H1 (cell line): ENCODE results near the gene RPRD1A. TPM values are rescaled to one million over a fixed set of nuclear protein-coding genes. Genes with fewer than 3 reads are reported as not detected.

Experiments
- CTCF ChIA-PET: fragments of 300-600 bp; sonication (Branson Sonifier 250); formaldehyde crosslinking; loops from one replicate; lab custom pipeline; 2021; ENCODE audit not compliant: partially characterized antibody; lab: Charles Lee
- POLR2A ChIA-PET: fragments of 300-600 bp; sonication (Branson Sonifier 250); formaldehyde crosslinking; loops from one replicate; lab custom pipeline; 2021; ENCODE audit warnings: inconsistent platforms; ENCODE audit not compliant: partially characterized antibody; lab: Charles Lee
- DNase-seq, 2 experiments: peaks; one replicate each; pipeline versions ENCODE4 v3.0.0 to v3.0.0-alpha.2; 2010 to 2022; ENCODE audit warnings: low spot score in 2 of 2, low read depth in 1 of 2, mixed read lengths in 1 of 2
- FAIRE-seq: peaks from 2 replicates; lab custom pipeline; 2011; peaks lifted over from hg19 to GRCh38; lab: Jason Lieb, UNC
- H2AFZ ChIP-seq: 2 replicates; pipeline ENCODE4 v1.8.1; 2012; ENCODE audit warnings: low read length, inconsistent platforms
- H2AK5ac ChIP-seq: 2 replicates; pipeline ENCODE4 v1.6.1; 2013; ENCODE audit warnings: low read depth, low read length
- H2BK120ac ChIP-seq: replicated peaks from 2 replicates; pipeline ENCODE3; 2013; ENCODE audit warnings: low read depth, low read length, inconsistent platforms
- H2BK12ac ChIP-seq: 2 replicates; pipeline ENCODE4 v1.6.1; 2013; ENCODE audit warnings: low read depth, low read length
- H2BK15ac ChIP-seq: 2 replicates; pipeline ENCODE4 v1.6.1; 2013; ENCODE audit warnings: low read length
- H2BK20ac ChIP-seq: 2 replicates; pipeline ENCODE4 v1.6.1; 2013; ENCODE audit warnings: low read length
- H2BK5ac ChIP-seq: 2 replicates; pipeline ENCODE4 v1.6.1; 2013; ENCODE audit warnings: low read depth, low read length
- H3K14ac ChIP-seq: 2 replicates; pipeline ENCODE4 v1.6.1; 2013; ENCODE audit warnings: inconsistent platforms; ENCODE audit not compliant: insufficient read length
- H3K18ac ChIP-seq: 2 replicates; pipeline ENCODE4 v1.6.1; 2013; ENCODE audit warnings: low read length; ENCODE audit errors: extremely low read depth
- H3K23ac ChIP-seq: 2 replicates; pipeline ENCODE4 v1.6.1; 2013; ENCODE audit warnings: inconsistent platforms; ENCODE audit not compliant: insufficient read length
- H3K23me2 ChIP-seq: 2 replicates; pipeline ENCODE4 v1.6.1; 2013; ENCODE audit warnings: low read depth, low read length
- H3K27ac ChIP-seq: 2 replicates; pipeline ENCODE4 v1.6.1; 2011; ENCODE audit warnings: low read depth, low read length, inconsistent platforms
- H3K27me3 ChIP-seq, 4 experiments: replicated peaks in 1 of 4; 1 replicate in 1 of 4; 2 replicates in 3 of 4; pipeline versions ENCODE4 v1.6.1 to v1.8.1; 2011 to 2013; ENCODE audit warnings: low read length in 3 of 4, mild to moderate bottlenecking in 3 of 4, inconsistent platforms in 2 of 4, mixed read lengths in 2 of 4, moderate library complexity in 1 of 4; ENCODE audit not compliant: control insufficient read depth in 3 of 4, insufficient read depth in 3 of 4; ENCODE audit errors: extremely low read depth in 1 of 4
- H3K36me3 ChIP-seq, 4 experiments: 2 replicates each; pipeline versions ENCODE4 v1.6.1 to v1.8.1; 2011 to 2013; ENCODE audit warnings: mild to moderate bottlenecking in 4 of 4, low read length in 3 of 4, moderate library complexity in 2 of 4, control low read depth in 1 of 4, inconsistent platforms in 1 of 4; ENCODE audit not compliant: insufficient read depth in 4 of 4, control insufficient read depth in 2 of 4
- H3K4ac ChIP-seq: replicated peaks from 2 replicates; pipeline ENCODE3; 2013; ENCODE audit warnings: low read length, low read depth, mixed read lengths, inconsistent platforms; ENCODE audit not compliant: insufficient read length
- H3K4me1 ChIP-seq, 4 experiments: replicated peaks in 1 of 4; 1 replicate in 1 of 4; 2 replicates in 3 of 4; pipeline versions ENCODE4 v1.6.1 to v1.8.1; 2011 to 2013; ENCODE audit warnings: low read length in 3 of 4, inconsistent platforms in 2 of 4, mixed read lengths in 1 of 4; ENCODE audit not compliant: insufficient read depth in 4 of 4, control insufficient read depth in 3 of 4
- H3K4me2 ChIP-seq, 2 experiments: 2 replicates each; pipeline versions ENCODE4 v1.6.1 to v1.8.1; 2011 to 2013; ENCODE audit warnings: low read depth in 2 of 2, low read length in 2 of 2, control low read depth in 1 of 2, inconsistent platforms in 1 of 2, mild to moderate bottlenecking in 1 of 2; ENCODE audit not compliant: insufficient read depth in 1 of 2
- H3K4me3 ChIP-seq, 4 experiments: fragments of 200-600, 300-600 bp in 1 of 4; sonication (generic), shearing (Covaris generic), sonication (Bioruptor Twin) in 1 of 4; 2 replicates each; pipeline versions ENCODE4 v1.5.1 to v1.8.1; 2011 to 2016; ENCODE audit warnings: low read length in 4 of 4, low read depth in 3 of 4, control low read depth in 2 of 4, inconsistent platforms in 2 of 4, mild to moderate bottlenecking in 2 of 4, mixed read lengths in 1 of 4, moderate library complexity in 1 of 4; ENCODE audit not compliant: insufficient read depth in 2 of 4; ENCODE audit errors: extremely low read depth in 1 of 4
- H3K56ac ChIP-seq: replicated peaks from 2 replicates; pipeline ENCODE3; 2013; ENCODE audit warnings: low read depth, mild to moderate bottlenecking, mixed read lengths, low read length, inconsistent platforms; ENCODE audit not compliant: insufficient read length
- H3K79me1 ChIP-seq: 2 replicates; pipeline ENCODE4 v1.6.1; 2013; ENCODE audit warnings: low read depth, low read length, control low read depth
- H3K79me2 ChIP-seq, 2 experiments: 2 replicates each; pipeline versions ENCODE4 v1.6.1 to v1.8.1; 2012 to 2013; ENCODE audit warnings: low read length in 2 of 2, mild to moderate bottlenecking in 2 of 2, inconsistent platforms in 1 of 2; ENCODE audit not compliant: insufficient read depth in 2 of 2, control insufficient read depth in 1 of 2
- H3K9ac ChIP-seq, 4 experiments: replicated peaks in 1 of 4; 1 replicate in 1 of 4; 2 replicates in 3 of 4; pipeline versions ENCODE4 v1.6.1 to v1.8.1; 2011 to 2013; ENCODE audit warnings: low read depth in 3 of 4, low read length in 3 of 4, control low read depth in 2 of 4, mild to moderate bottlenecking in 2 of 4, moderate library complexity in 2 of 4, inconsistent platforms in 1 of 4; ENCODE audit errors: extremely low read depth in 1 of 4
- H3K9me3 ChIP-seq, 2 experiments: 2 replicates each; pipeline versions ENCODE4 v1.6.1 to v1.8.1; 2012 to 2013; ENCODE audit warnings: mild to moderate bottlenecking in 2 of 2, moderate library complexity in 2 of 2, control low read depth in 1 of 2, inconsistent platforms in 1 of 2, low read depth in 1 of 2, low read length in 1 of 2, mixed read lengths in 1 of 2; ENCODE audit not compliant: insufficient read depth in 2 of 2
- H4K20me1 ChIP-seq, 2 experiments: replicated peaks in 1 of 2; 2 replicates each; pipeline versions ENCODE3 to v1.8.1; 2011 to 2013; ENCODE audit warnings: inconsistent platforms in 2 of 2, low read length in 2 of 2, mild to moderate bottlenecking in 1 of 2; ENCODE audit not compliant: insufficient read depth in 2 of 2, control insufficient read depth in 1 of 2
- H4K5ac ChIP-seq: 2 replicates; pipeline ENCODE4 v1.6.1; 2013; ENCODE audit warnings: low read length, low read depth, mixed read lengths, inconsistent platforms; ENCODE audit not compliant: insufficient read length
- H4K8ac ChIP-seq: 2 replicates; pipeline ENCODE4 v1.8.0; 2013; ENCODE audit warnings: mild to moderate bottlenecking, moderate library complexity, low read length, inconsistent platforms; ENCODE audit not compliant: insufficient read depth; ENCODE audit errors: extremely low read depth
- H4K91ac ChIP-seq: replicated peaks from 2 replicates; pipeline ENCODE3; 2013; ENCODE audit warnings: low read length, mixed read lengths, inconsistent platforms; ENCODE audit not compliant: insufficient read length
- ASH2L ChIP-seq: fragments of 200-600, 300-600 bp; sonication (generic); IDR thresholded peaks from one replicate; pipeline ENCODE4 v1.7.1; 2017; ENCODE audit warnings: low read length
- TEAD4 ChIP-seq: IDR thresholded peaks from 2 replicates; pipeline ENCODE4 v1.6.1; 2012; ENCODE audit warnings: low read depth, low read length, inconsistent platforms, mixed read lengths
- WGBS, 2 experiments: shearing (Covaris generic) in 1 of 2; methylation state at CpG; one replicate each; pipeline versions ENCODE4 v1.1.6 to v1.1.7; 2013 to 2015; ENCODE audit warnings: low lambda C conversion rate in 2 of 2, mixed read lengths in 2 of 2, inconsistent platforms in 1 of 2, low coverage in 1 of 2, missing lambda C conversion rate in 1 of 2; ENCODE audit not compliant: insufficient replicate concordance in 2 of 2, insufficient coverage in 1 of 2, insufficient read length in 1 of 2; ENCODE audit errors: extremely low coverage in 1 of 2, missing lambda C conversion rate in 1 of 2; 5-methylcytosine and 5-hydroxymethylcytosine counted together
- polyA plus RNA-seq, 7 experiments: library from polyadenylated mRNA; depleted of rRNA in 3 of 7; stranded (reverse) in 5 of 7; unstranded in 2 of 7; fragments of >200 nt in 5 of 7; fragments of 200-250 nt in 2 of 7; gene quantifications; 1 replicate in 5 of 7; 2 replicates in 1 of 7; 4 replicates in 1 of 7; pipeline versions ENCODE4 v1.2.1 to v1.2.3, GENCODE V29; 2011 to 2013; ENCODE audit warnings: missing spikeins in 2 of 7, mixed read lengths in 2 of 7
- total RNA-seq: library from RNA; stranded (reverse); fragmentation: NEBNext Ultra II Directional; extraction: Animal tissue kit (Norgen Biotek cat#: 25700); gene quantifications from 2 replicates; pipeline ENCODE4 v1.2.1, GENCODE V29; 2021

The RPRD1A gene
- total and polyA plus RNA-seq, 2 of the 8 experiments (the other 6 are each of a cell fraction or from before 2014, with no cell fraction given) = 40.5 to 106 TPM

DNA sequence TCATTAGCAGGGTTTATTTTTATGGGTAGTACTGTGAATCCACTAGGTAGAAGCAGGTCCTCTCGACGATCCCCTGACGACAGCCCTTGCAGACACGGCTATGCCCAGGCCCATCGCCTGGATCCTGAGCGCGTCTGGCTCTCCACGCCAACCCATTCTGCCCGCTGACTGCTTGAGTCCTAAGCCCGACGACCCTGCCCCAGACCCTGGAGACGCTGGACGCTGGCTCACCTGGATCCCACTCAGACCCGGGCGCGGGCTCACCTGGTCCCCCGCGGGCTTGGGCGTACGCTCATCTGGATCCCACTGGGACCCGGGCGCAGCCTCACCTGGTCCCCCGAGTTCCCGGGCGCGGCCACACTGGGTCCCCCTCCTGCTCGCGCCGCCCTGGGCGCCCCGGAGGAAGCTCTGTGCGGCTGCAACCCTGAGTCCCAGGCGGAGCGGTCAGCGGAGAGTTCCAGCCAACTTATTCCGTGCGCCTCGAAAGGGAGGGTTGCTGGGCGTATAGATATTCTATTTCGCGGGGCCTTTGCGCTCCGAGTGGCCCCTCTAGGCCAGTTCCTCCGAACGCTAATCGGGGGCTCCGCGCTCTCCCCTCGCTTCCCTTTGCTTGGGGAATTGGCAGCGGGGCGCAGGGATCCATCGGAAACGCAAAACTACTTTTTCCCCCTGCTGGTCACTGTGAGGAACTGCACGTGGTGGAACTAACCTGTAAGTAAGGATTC lies 117.3 kb downstream of the RPRD1A start:
- Histone ChIP-seq H2BK20ac (peak overlapping the region; percentile 25; the same call in 1 of the 2 replicates), H2AFZ (peak overlapping the region; percentile 66), H2BK12ac (peak overlapping the region; percentile 54; the same call in 1 of the 2 replicates), H3K9me3 (0 out of 4 replicates have a peak, but pooled peaks cover 0 to 4% of the 10 kb centered on the region in 2 experiments), H3K9ac (peak overlapping the region in 3 of 4 experiments; percentile 56 to 74 (median 58); a peak in 6 of 7 replicates), H4K5ac (peak overlapping the region; percentile 65), H3K79me1 (0 out of 2 replicates have a peak, but pooled peaks cover 10% of the 10 kb centered on the region), H2BK5ac (peak overlapping the region; percentile 76; the same call in 1 of the 2 replicates), H3K56ac (no peak overlapping the region), H3K79me2 (peaks cover 0 to 40% of the 10 kb centered on the region in 2 experiments; a peak in 3 of 4 replicates), H2AK5ac (0 out of 2 replicates have a peak overlapping the region, but pooled peaks have one; percentile 10), H3K4me3 (peak overlapping the region; percentile 75 to 87 (median 80)), H4K20me1 (no peaks in the 10 kb centered on the region), H3K18ac (peak overlapping the region; percentile 83), H3K23ac (no peak overlapping the region), H3K27ac (no peak overlapping the region), H2BK120ac (no peak overlapping the region), H4K91ac (peak overlapping the region; percentile 94), H3K4me2 (peak overlapping the region; percentile 91 to 99), H3K14ac (no peak overlapping the region), H3K23me2 (peaks cover 4% of the 10 kb centered on the region; the same call in 1 of the 2 replicates), H3K27me3 (no peaks in the 10 kb centered on the region), H3K4ac (peak overlapping the region; percentile 27), H2BK15ac (peak overlapping the region; percentile 47; the same call in 1 of the 2 replicates), H3K4me1 (peaks cover 0 to 7% (median 2%) of the 10 kb centered on the region in 4 experiments; a peak in 4 of 7 replicates), H3K36me3 (peaks cover 0 to 2% (median 0%) of the 10 kb centered on the region in 4 experiments; a peak in 1 of 8 replicates), H4K8ac (peak overlapping the region; percentile 60)
- FAIRE-seq = peak; percentile 96
- 2% methylated on average over 45 of the region's 54 CpGs; no CpG with 5 or more reads in 1 of the 2 experiments for WGBS, 2 experiments
- peak in 1 of 2 experiments; percentile 86 for DNase-seq
- ChIA-PET POLR2A (interaction anchor here (0.6 to 1.4 kb wide), 6 partner anchors 8 to 123 kb away, joined by 3 to 5 read pairs (median 4); no protein-coding TSS in a partner anchor), CTCF (interaction anchor here (0.6 to 6.1 kb wide), 47 partner anchors 11 to 376 kb away, joined by 3 to 78 read pairs (median 4); no protein-coding TSS in a partner anchor)
- TF ChIP-seq TEAD4 (no peak), ASH2L (peak; percentile 97)
